T-helper 1 cell treated with Interleukin-12 subunit alpha and Interleukin-12 subunit beta and Interleukin-4 antibody, amounts not matched to agents 30 ng/mL and 1 ng/mL, for 36 hours (primary cell): ENCODE data around the gene PHYHIPL. TPM values are rescaled to one million over a fixed set of nuclear protein-coding genes. Genes with fewer than 3 reads are reported as not detected.

Experiments used
- intact Hi-C: fragments of 100-400 bp; cut with micrococcal nuclease; formaldehyde crosslinking; loops from one replicate; pipeline ENCODE4 v1.15.1; 2024
- total RNA-seq: library from RNA; stranded (reverse); gene quantifications from 2 replicates; pipeline ENCODE4 v1.2.3, GENCODE V29; 2022

Gene PHYHIPL
- total RNA-seq, 1 donor from 2014 or later = not detected

- intact Hi-C loops = no loop called here
Observed at GRCh38 chr10:59245686-59246085, 69.2 kb downstream of the PHYHIPL start.

GRCh38 chr10:59252491-59252890 is 76.0 kb downstream of the PHYHIPL start:
- intact Hi-C loops = no loop called here

- intact Hi-C loops = no loop called here
Observed at GRCh38 chr10:59255463-59255862, 79.0 kb downstream of the PHYHIPL start.

GRCh38 chr10:59257224-59257623 is 80.8 kb downstream of the PHYHIPL start:
- intact Hi-C loops = no loop called here

GRCh38 chr10:59258890-59259289 is 82.4 kb downstream of the PHYHIPL start:
- intact Hi-C loops = no loop called here

GRCh38 chr10:59265141-59265540 is 88.7 kb downstream of the PHYHIPL start:
- intact Hi-C loops = no loop called here

GRCh38 chr10:59266321-59266720 is 89.9 kb downstream of the PHYHIPL start:
- intact Hi-C loops = no loop called here

GRCh38 chr10:59268460-59268859 is 92.0 kb downstream of the PHYHIPL start:
- intact Hi-C loops = no loop called here

GRCh38 chr10:59269651-59270050 is 93.2 kb downstream of the PHYHIPL start:
- intact Hi-C loops = no loop called here

GRCh38 chr10:59270492-59270891 is 94.0 kb downstream of the PHYHIPL start:
- intact Hi-C loops = no loop called here

- intact Hi-C loops = no loop called here
Observed at GRCh38 chr10:59271160-59271559, 94.7 kb downstream of the PHYHIPL start.

GRCh38 chr10:59272061-59272460 is 95.6 kb downstream of the PHYHIPL start:
- intact Hi-C loops = no loop called here

- intact Hi-C loops = no loop called here
Observed at GRCh38 chr10:59273445-59273844, 97.0 kb downstream of the PHYHIPL start.

- intact Hi-C loops = no loop called here
Observed at GRCh38 chr10:59276133-59276532, 99.7 kb downstream of the PHYHIPL start.

- intact Hi-C loops = no loop called here
Observed at GRCh38 chr10:59276919-59277318, 100.5 kb downstream of the PHYHIPL start.

GRCh38 chr10:59279476-59279875 is 103.0 kb downstream of the PHYHIPL start:
- intact Hi-C loops = no loop called here

GRCh38 chr10:59279991-59280505 is 103.6 kb downstream of the PHYHIPL start:
- intact Hi-C loops = no loop called here

GRCh38 chr10:59281861-59282260 is 105.4 kb downstream of the PHYHIPL start:
- intact Hi-C loops = no loop called here

GRCh38 chr10:59283456-59284091 is 107.1 kb downstream of the PHYHIPL start:
- intact Hi-C loops = no loop called here

GRCh38 chr10:59284118-59284975 is 107.9 kb downstream of the PHYHIPL start:
- intact Hi-C loops = no loop called here

- intact Hi-C loops = no loop called here
Observed at GRCh38 chr10:59285073-59285472, 108.6 kb downstream of the PHYHIPL start.

- intact Hi-C loops = no loop called here
Observed at GRCh38 chr10:59285848-59286247, 109.4 kb downstream of the PHYHIPL start.
